HepG2 (cell line): ENCODE data around the gene ZNF747. TPM values are rescaled to one million over a fixed set of nuclear protein-coding genes. Genes with fewer than 3 reads are reported as not detected.

Experiments used
- GLMP ChIP-seq: sonication (generic); formaldehyde crosslinking; IDR thresholded peaks from 2 replicates; pipeline ENCODE4 v1.9.0; 2021; ENCODE audit warnings: missing genetic modification reagents, mild to moderate bottlenecking, borderline replicate concordance
- HNF4G ChIP-seq, 2 experiments: sonication (generic) in 1 of 2; formaldehyde crosslinking in 1 of 2; IDR thresholded peaks; 2 replicates each; pipeline versions ENCODE4 v1.4.0 to v1.6.1; 2011 to 2020; ENCODE audit warnings: borderline replicate concordance in 2 of 2, low read depth in 2 of 2, mild to moderate bottlenecking in 2 of 2, low read length in 1 of 2, missing genetic modification reagents in 1 of 2, moderate library complexity in 1 of 2
- KAT7 ChIP-seq: IDR thresholded peaks from 2 replicates; pipeline ENCODE4 v1.6.1; 2018; ENCODE audit warnings: borderline replicate concordance, missing compliant biosample characterization
- MAX ChIP-seq: IDR thresholded peaks from 2 replicates; pipeline ENCODE4 v1.6.1; 2012; ENCODE audit warnings: inconsistent platforms
- MED1 ChIP-seq: sonication (generic); formaldehyde crosslinking; IDR thresholded peaks from 2 replicates; pipeline ENCODE4 v1.4.0; 2020; ENCODE audit warnings: missing genetic modification reagents
- NR2C2 ChIP-seq: sonication (generic); formaldehyde crosslinking; IDR thresholded peaks from 2 replicates; pipeline ENCODE4 v1.4.0; 2020; ENCODE audit warnings: missing genetic modification reagents, mild to moderate bottlenecking, moderate library complexity, borderline replicate concordance
- RNF2 ChIP-seq: fragments of 450-650 bp; conservative IDR thresholded peaks from 2 replicates; pipeline ENCODE4 v1.6.1; 2016; ENCODE audit warnings: low read depth
- SATB2 ChIP-seq: sonication (generic); formaldehyde crosslinking; IDR thresholded peaks from 2 replicates; pipeline ENCODE4 v1.5.0; 2020; ENCODE audit warnings: missing genetic modification reagents
- TP53 ChIP-seq: sonication (generic); formaldehyde crosslinking; conservative IDR thresholded peaks from 2 replicates; pipeline ENCODE4 v1.4.0; 2020; ENCODE audit warnings: missing genetic modification reagents
- YEATS2 ChIP-seq: sonication (generic); formaldehyde crosslinking; IDR thresholded peaks from 2 replicates; pipeline ENCODE4 v1.4.0; 2020; ENCODE audit warnings: missing genetic modification reagents, borderline replicate concordance
- ZBTB2 ChIP-seq: sonication (generic); formaldehyde crosslinking; IDR thresholded peaks from 2 replicates; pipeline ENCODE4 v1.8.0; 2022; ENCODE audit warnings: low read depth, missing genetic modification reagents
- ZBTB7B ChIP-seq: sonication (generic); formaldehyde crosslinking; IDR thresholded peaks from 2 replicates; pipeline ENCODE4 v1.4.0; 2020; ENCODE audit warnings: missing genetic modification reagents
- ZNF10 ChIP-seq: sonication (generic); formaldehyde crosslinking; IDR thresholded peaks from 2 replicates; pipeline ENCODE4 v1.4.0; 2020; ENCODE audit warnings: mild to moderate bottlenecking, low read depth, missing genetic modification reagents, borderline replicate concordance
- ZNF142 ChIP-seq: sonication (generic); formaldehyde crosslinking; IDR thresholded peaks from 2 replicates; pipeline ENCODE4 v1.4.0; 2020; ENCODE audit warnings: missing genetic modification reagents
- ZNF207 ChIP-seq: fragments of 450-650 bp; IDR thresholded peaks from 2 replicates; pipeline ENCODE4 v1.6.1; 2016; ENCODE audit warnings: antibody characterized with exemption, borderline replicate concordance
- ZNF33B ChIP-seq: sonication (generic); formaldehyde crosslinking; IDR thresholded peaks from 2 replicates; pipeline ENCODE4 v1.5.1; 2020; ENCODE audit warnings: mild to moderate bottlenecking, missing genetic modification reagents
- ZNF44 ChIP-seq: sonication (generic); formaldehyde crosslinking; IDR thresholded peaks from 2 replicates; pipeline ENCODE4 v1.5.1; 2020; ENCODE audit warnings: mild to moderate bottlenecking, missing genetic modification reagents
- ZNF446 ChIP-seq: sonication (generic); formaldehyde crosslinking; IDR thresholded peaks from 2 replicates; pipeline ENCODE4 v1.5.0; 2020; ENCODE audit warnings: mild to moderate bottlenecking, missing genetic modification reagents
- ZNF891 ChIP-seq: sonication (generic); formaldehyde crosslinking; IDR thresholded peaks from 2 replicates; pipeline ENCODE4 v1.5.0; 2020; ENCODE audit warnings: mild to moderate bottlenecking, missing genetic modification reagents
- polyA plus RNA-seq, 8 experiments: library from polyadenylated mRNA; depleted of rRNA in 3 of 8; stranded (reverse) in 7 of 8; unstranded in 1 of 8; fragments of >200 nt; fragmentation: Illumina TruSeq in 4 of 8; extraction: Trizol in 4 of 8; gene quantifications; 2 replicates each; pipeline versions ENCODE4 v1.2.1 to v1.2.3, GENCODE V29; 2011 to 2016; ENCODE audit warnings: low read depth in 4 of 8, missing spikeins in 1 of 8, mixed read lengths in 1 of 8; ENCODE audit not compliant: insufficient read depth in 1 of 8
- total RNA-seq, 5 experiments: library from RNA; depleted of rRNA; stranded (reverse); fragments of >200 nt; fragmentation: Illumina TruSeq; extraction: Trizol; gene quantifications; 2 replicates each; pipeline ENCODE4 v1.2.3, GENCODE V29; 2016; ENCODE audit warnings: low read depth in 1 of 5

The ZNF747 gene
- total and polyA plus RNA-seq, 2 of the 13 experiments (the other 11 are each of a cell fraction or from before 2014, with no cell fraction given) = 7.2 to 10.2 TPM

GRCh38 chr16:30557957-30558788 is 23.5 kb upstream of the ZNF747 start, which contains the start of gene ZNF764 (continued):
- peak; percentile 77 for TF ChIP-seq MED1 (CRISPR knock-in tag)
- TF ChIP-seq ZNF44 (CRISPR knock-in tag) = peak; percentile 59; the same call in 1 of the 2 replicates
- TF ChIP-seq KAT7 (CRISPR knock-in tag) = no peak; the same call in 1 of the 2 replicates
- no peak for TF ChIP-seq GLMP
- TF ChIP-seq ZNF33B = peak; percentile 56
- no peak; the same call in 1 of the 2 replicates for TF ChIP-seq RNF2
- no peak for TF ChIP-seq ZNF207
- no peak; the same call in 1 of the 2 replicates for TF ChIP-seq TP53 (CRISPR knock-in tag)
- no peak for TF ChIP-seq SATB2 (CRISPR knock-in tag)
- no peak for TF ChIP-seq ZNF142 (CRISPR knock-in tag)
- no peak for TF ChIP-seq ZNF10 (CRISPR knock-in tag)
- TF ChIP-seq NR2C2 (CRISPR knock-in tag) = peak; percentile 99
- peak; percentile 85; the same call in 1 of the 2 replicates for TF ChIP-seq YEATS2 (CRISPR knock-in tag)
- peak; percentile 96 for TF ChIP-seq ZBTB2 (CRISPR knock-in tag)
- peak; percentile 72 for TF ChIP-seq MAX
- TF ChIP-seq HNF4G (IDR thresholded peaks at IDR 0.05; ENCODE audit: borderline replicate concordance, low read depth, low read length) = peak; percentile 97
- peak; percentile 85 for TF ChIP-seq HNF4G (CRISPR knock-in tag; IDR thresholded peaks at IDR 0.05; ENCODE audit: borderline replicate concordance, low read depth)
- peak; percentile 94 for TF ChIP-seq ZNF446 (CRISPR knock-in tag)
- TF ChIP-seq ZBTB7B = peak; percentile 38
- TF ChIP-seq ZNF891 (CRISPR knock-in tag) = peak; percentile 92; the same call in 1 of the 2 replicates
